Testis (tissue), 2 donors: ENCODE data around the gene SFMBT2.

ENCODE experiments used
- CTCF ChIP-seq, 3 experiments: fragments of 450-650 bp in 2 of 3; fragments of 200-600 bp in 1 of 3; sonication (generic) in 1 of 3; IDR thresholded peaks; one replicate each; pipeline ENCODE4 v1.5.1; 2016 to 2019; ENCODE audit warnings: antibody characterized with exemption in 3 of 3, mild to moderate bottlenecking in 2 of 3, moderate library complexity in 1 of 3
- POLR2A ChIP-seq: fragments of 450-650 bp; IDR thresholded peaks from one replicate; pipeline ENCODE4 v1.6.1; 2017; ENCODE audit warnings: antibody characterized with exemption, mild to moderate bottlenecking, moderate library complexity

DNA sequence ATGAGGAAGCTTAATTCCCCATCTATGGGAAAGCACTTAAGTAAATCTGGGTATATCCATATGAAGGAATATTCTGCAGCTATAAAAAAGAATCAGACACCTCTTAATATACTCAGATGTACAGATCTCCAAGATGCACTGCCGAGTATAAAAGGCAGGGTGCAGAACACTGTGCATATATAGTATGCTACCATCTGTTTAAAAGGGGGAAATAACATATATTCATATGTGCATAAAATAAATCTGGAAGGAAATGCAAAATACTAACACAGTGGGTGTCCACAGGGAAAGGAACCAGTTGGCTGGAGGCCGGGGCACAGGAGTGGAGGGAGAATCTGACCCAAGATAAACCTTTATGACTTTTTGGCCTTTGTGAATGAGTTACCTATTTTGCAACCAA lies 201.4 kb downstream of the SFMBT2 start:
- TF ChIP-seq CTCF (IDR thresholded peaks at IDR 0.05) (no peak), POLR2A (no peak)
